ENCODE data around the gene TNS3.
"Not testable (repeated sequence)": the region's sequence is repeated elsewhere in the genome, so short reads cannot be mapped to it uniquely, and the experiment has no call there.

The TNS3 gene

GRCh38 chr7:47452295-47452694, 129.6 kb downstream of the TNS3 start:
- no peak for DNase-seq (ENCODE audit: low spot score)

GRCh38 chr7:47451851-47452205, 130.1 kb downstream of the TNS3 start:
- no peak for DNase-seq (ENCODE audit: low spot score)

GRCh38 chr7:47449810-47450590, 131.9 kb downstream of the TNS3 start:
- DNase-seq (ENCODE audit: low spot score), result no peak

GRCh38 chr7:47448971-47449370, 132.9 kb downstream of the TNS3 start:
- no peak for DNase-seq (ENCODE audit: low spot score)

- DNase-seq (ENCODE audit: low spot score), result no peak
Observed at GRCh38 chr7:47447621-47448349, 134.1 kb downstream of the TNS3 start.

- DNase-seq (ENCODE audit: low spot score), result no peak
Observed at GRCh38 chr7:47446871-47447466, 134.9 kb downstream of the TNS3 start.

- peak; percentile 47 for DNase-seq (ENCODE audit: low spot score)
Observed at GRCh38 chr7:47444376-47445098, 137.4 kb downstream of the TNS3 start.

GRCh38 chr7:47443049-47443448, 138.9 kb downstream of the TNS3 start:
- DNase-seq (ENCODE audit: low spot score), result no peak

GRCh38 chr7:47442605-47442865, 139.4 kb downstream of the TNS3 start:
- no peak for DNase-seq (ENCODE audit: low spot score)

- no peak for DNase-seq (ENCODE audit: low spot score)
Observed at GRCh38 chr7:47441796-47442604, 139.9 kb downstream of the TNS3 start.

GRCh38 chr7:47441048-47441447, 140.9 kb downstream of the TNS3 start:
- DNase-seq (ENCODE audit: low spot score), result not testable (repeated sequence)

GRCh38 chr7:47440320-47440719, 141.6 kb downstream of the TNS3 start:
- no peak for DNase-seq (ENCODE audit: low spot score)

- DNase-seq (ENCODE audit: low spot score), result no peak
Observed at GRCh38 chr7:47439181-47439667, 142.7 kb downstream of the TNS3 start.

GRCh38 chr7:47438411-47439029, 143.4 kb downstream of the TNS3 start:
- DNase-seq (ENCODE audit: low spot score), result no peak

- DNase-seq (ENCODE audit: low spot score), result peak; percentile 90
Observed at GRCh38 chr7:47435889-47436312, 146.0 kb downstream of the TNS3 start.

GRCh38 chr7:47433564-47433895, 148.4 kb downstream of the TNS3 start:
- DNase-seq (ENCODE audit: low spot score), result no peak

- no peak for DNase-seq (ENCODE audit: low spot score)
Observed at GRCh38 chr7:47432671-47433563, 149.0 kb downstream of the TNS3 start.

GRCh38 chr7:47430422-47430821, 151.5 kb downstream of the TNS3 start:
- DNase-seq (ENCODE audit: low spot score), result no peak

GRCh38 chr7:47428768-47429472, 153.0 kb downstream of the TNS3 start:
- peak; percentile 42 for DNase-seq (ENCODE audit: low spot score)

Data from SW480 (cell line).